ENCODE measurements around the gene RAB40C.

Gene RAB40C

GRCh38 chr16:642189-643049, 52.6 kb downstream of the RAB40C start:
- Histone ChIP-seq H3K4me1 (ENCODE audit: insufficient read depth, low read length) (peaks cover 28% of the 10 kb centered on the region), H3K79me2 (ENCODE audit: insufficient read depth, low read length) (peaks cover 6% of the 10 kb centered on the region; the same call in 1 of the 2 replicates), H2AFZ (ENCODE audit: low read depth, low read length) (peak overlapping the region; percentile 49; the same call in 1 of the 2 replicates), H3K9ac (ENCODE audit: low read depth, low read length) (peak overlapping the region; percentile 57), H4K20me1 (ENCODE audit: insufficient read depth, low read length) (0 out of 2 replicates have a peak, but pooled peaks cover under 1% of the 10 kb centered on the region), H3K36me3 (ENCODE audit: insufficient read depth, low read length) (no peaks in the 10 kb centered on the region), H3K4me3 (ENCODE audit: low read depth in 1 of 2, low read length in 2 of 2) (peak overlapping the region; percentile 12 to 63; a peak in 3 of 4 replicates), H3K9me3 (ENCODE audit: insufficient read depth, low read length, severe bottlenecking) (no peaks in the 10 kb centered on the region), H3K27ac (ENCODE audit: low read length) (no peak overlapping the region), H3K4me2 (ENCODE audit: insufficient read depth, low read length) (peak overlapping the region; percentile 80), H3K27me3 (ENCODE audit: insufficient read depth, low read length, poor library complexity) (no peaks in the 10 kb centered on the region)
- ATAC-seq (ENCODE audit: insufficient read depth, low read depth) (0 out of 3 replicates have a peak, but pooled peaks have one; percentile 1), DNase-seq (no peak)
- no peak for TF ChIP-seq EZH2 (IDR thresholded peaks at IDR 0.05; ENCODE audit: borderline replicate concordance, low read depth, low read length, severe bottlenecking)
- no peak for TF ChIP-seq CTCF (IDR thresholded peaks at IDR 0.05; ENCODE audit: borderline replicate concordance, extremely low read depth, low read length, poor library complexity, severe bottlenecking)

GRCh38 chr16:643050-643368, 53.1 kb downstream of the RAB40C start:
- H2AFZ ChIP-seq (ENCODE audit: low read depth, low read length), result no peak overlapping the region
- no peaks in the 10 kb centered on the region for H3K36me3 ChIP-seq (ENCODE audit: insufficient read depth, low read length)
- ATAC-seq (ENCODE audit: insufficient read depth, low read depth) (no peak), DNase-seq (no peak)
- H3K27me3 ChIP-seq (ENCODE audit: insufficient read depth, low read length, poor library complexity), result no peaks in the 10 kb centered on the region
- H3K4me3 ChIP-seq (ENCODE audit: low read depth in 1 of 2, low read length in 2 of 2), result peak overlapping the region in 1 of 2 experiments; percentile 63; a peak in 3 of 4 replicates
- H3K9me3 ChIP-seq (ENCODE audit: insufficient read depth, low read length, severe bottlenecking), result no peaks in the 10 kb centered on the region
- H3K27ac ChIP-seq (ENCODE audit: low read length), result no peak overlapping the region
- peaks cover 12% of the 10 kb centered on the region for H3K79me2 ChIP-seq (ENCODE audit: insufficient read depth, low read length)
- TF ChIP-seq EZH2 (IDR thresholded peaks at IDR 0.05; ENCODE audit: borderline replicate concordance, low read depth, low read length, severe bottlenecking) (no peak), CTCF (IDR thresholded peaks at IDR 0.05; ENCODE audit: borderline replicate concordance, extremely low read depth, low read length, poor library complexity, severe bottlenecking) (no peak)
- peak overlapping the region; percentile 57 for H3K9ac ChIP-seq (ENCODE audit: low read depth, low read length)
- peaks cover 30% of the 10 kb centered on the region for H3K4me1 ChIP-seq (ENCODE audit: insufficient read depth, low read length)
- 0 out of 2 replicates have a peak, but pooled peaks cover 3% of the 10 kb centered on the region for H4K20me1 ChIP-seq (ENCODE audit: insufficient read depth, low read length)
- peak overlapping the region; percentile 80 for H3K4me2 ChIP-seq (ENCODE audit: insufficient read depth, low read length)

- Histone ChIP-seq H2AFZ (ENCODE audit: low read depth, low read length) (no peak overlapping the region), H3K79me2 (ENCODE audit: insufficient read depth, low read length) (peaks cover 24% of the 10 kb centered on the region), H3K36me3 (ENCODE audit: insufficient read depth, low read length) (no peaks in the 10 kb centered on the region), H3K27ac (ENCODE audit: low read length) (no peak overlapping the region), H3K9ac (ENCODE audit: low read depth, low read length) (no peak overlapping the region), H3K9me3 (ENCODE audit: insufficient read depth, low read length, severe bottlenecking) (no peaks in the 10 kb centered on the region), H3K4me3 (ENCODE audit: low read depth in 1 of 2, low read length in 2 of 2) (no peak overlapping the region), H3K27me3 (ENCODE audit: insufficient read depth, low read length, poor library complexity) (no peaks in the 10 kb centered on the region), H4K20me1 (ENCODE audit: insufficient read depth, low read length) (0 out of 2 replicates have a peak, but pooled peaks cover 3% of the 10 kb centered on the region), H3K4me2 (ENCODE audit: insufficient read depth, low read length) (no peak overlapping the region), H3K4me1 (ENCODE audit: insufficient read depth, low read length) (peaks cover 37% of the 10 kb centered on the region)
- no peak for DNase-seq
- TF ChIP-seq CTCF (IDR thresholded peaks at IDR 0.05; ENCODE audit: borderline replicate concordance, extremely low read depth, low read length, poor library complexity, severe bottlenecking) (no peak), EZH2 (IDR thresholded peaks at IDR 0.05; ENCODE audit: borderline replicate concordance, low read depth, low read length, severe bottlenecking) (no peak)
- no peak for ATAC-seq (ENCODE audit: insufficient read depth, low read depth)
Measured at GRCh38 chr16:644556-644955, 54.7 kb downstream of the RAB40C start.

Data from DND-41 (cell line).